ENCODE data around the gene EZR.

EZR gene

GRCh38 chr6:158725704-158726103, 93.5 kb downstream of the EZR start:
- DNase-seq: no peak

GRCh38 chr6:158722176-158722729, 96.9 kb downstream of the EZR start:
- DNase-seq: no peak

- DNase-seq: no peak
These were observed 100.6 kb downstream of the EZR start for GRCh38 chr6:158718461-158719046.

- DNase-seq: no peak
These were observed 101.5 kb downstream of the EZR start for GRCh38 chr6:158717341-158718330.
